Uterus (tissue), 2 donors: ENCODE results near the gene CADPS2.

Source experiments
- POLR2A ChIP-seq, 2 donors: fragments of 450-650 bp; IDR thresholded peaks; one replicate each; pipeline ENCODE4 v1.6.1; 2016; ENCODE audit warnings: antibody characterized with exemption in 2 of 2, mild to moderate bottlenecking in 1 of 2, moderate library complexity in 1 of 2
- TF ChIP-seq, protein P1 (sequence below), 4 experiments: fragments of 200-600 bp in 2 of 4; fragments of 450-650 bp in 2 of 4; sonication (generic) in 2 of 4; IDR thresholded peaks; one replicate each; pipeline ENCODE4 v1.5.1; 2016 to 2019; ENCODE audit warnings: antibody characterized with exemption in 4 of 4, mild to moderate bottlenecking in 2 of 4, moderate library complexity in 1 of 4

DNA sequence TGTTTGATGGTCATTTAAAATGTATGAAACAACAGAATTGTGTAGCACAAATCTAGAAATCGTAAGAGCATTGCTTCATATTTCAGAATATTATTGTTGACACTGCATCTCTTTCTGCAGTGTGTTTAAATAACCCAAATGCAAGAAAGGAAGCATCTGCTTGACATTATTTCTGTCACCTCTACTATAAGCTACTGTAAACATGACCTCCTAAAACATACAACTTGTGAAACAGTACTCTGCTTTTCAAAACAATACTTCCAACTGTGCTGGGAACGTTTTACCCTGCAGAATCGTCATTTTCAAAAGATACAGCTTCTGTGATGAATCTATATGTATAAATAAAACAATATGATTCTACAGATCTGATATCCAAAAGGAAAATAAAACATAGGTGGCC lies 269.3 kb downstream of the CADPS2 start:
- no peak for TF ChIP-seq POLR2A (IDR thresholded peaks at IDR 0.05)
- TF ChIP-seq, protein P1, sequence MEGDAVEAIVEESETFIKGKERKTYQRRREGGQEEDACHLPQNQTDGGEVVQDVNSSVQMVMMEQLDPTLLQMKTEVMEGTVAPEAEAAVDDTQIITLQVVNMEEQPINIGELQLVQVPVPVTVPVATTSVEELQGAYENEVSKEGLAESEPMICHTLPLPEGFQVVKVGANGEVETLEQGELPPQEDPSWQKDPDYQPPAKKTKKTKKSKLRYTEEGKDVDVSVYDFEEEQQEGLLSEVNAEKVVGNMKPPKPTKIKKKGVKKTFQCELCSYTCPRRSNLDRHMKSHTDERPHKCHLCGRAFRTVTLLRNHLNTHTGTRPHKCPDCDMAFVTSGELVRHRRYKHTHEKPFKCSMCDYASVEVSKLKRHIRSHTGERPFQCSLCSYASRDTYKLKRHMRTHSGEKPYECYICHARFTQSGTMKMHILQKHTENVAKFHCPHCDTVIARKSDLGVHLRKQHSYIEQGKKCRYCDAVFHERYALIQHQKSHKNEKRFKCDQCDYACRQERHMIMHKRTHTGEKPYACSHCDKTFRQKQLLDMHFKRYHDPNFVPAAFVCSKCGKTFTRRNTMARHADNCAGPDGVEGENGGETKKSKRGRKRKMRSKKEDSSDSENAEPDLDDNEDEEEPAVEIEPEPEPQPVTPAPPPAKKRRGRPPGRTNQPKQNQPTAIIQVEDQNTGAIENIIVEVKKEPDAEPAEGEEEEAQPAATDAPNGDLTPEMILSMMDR (IDR thresholded peaks at IDR 0.05), result no peak
